AG09309 (cell line): ENCODE measurements around the gene GNB1.

Experiments used
- DNase-seq: peaks from one replicate; pipeline ENCODE4 v3.0.0-alpha.2; 2010; ENCODE audit warnings: low read depth
- H3K4me3 ChIP-seq: 2 replicates; pipeline ENCODE4 v1.5.1; 2011; ENCODE audit warnings: mild to moderate bottlenecking, low read depth, low read length, moderate library complexity; ENCODE audit not compliant: control insufficient read depth
- TF ChIP-seq, protein P1 (sequence below): IDR thresholded peaks from 2 replicates; pipeline ENCODE4 v1.5.1; 2011; ENCODE audit warnings: mild to moderate bottlenecking, low read depth, low read length, inconsistent platforms; ENCODE audit not compliant: insufficient read depth, control insufficient read depth; ENCODE audit errors: missing control alignments

The GNB1 gene

DNA sequence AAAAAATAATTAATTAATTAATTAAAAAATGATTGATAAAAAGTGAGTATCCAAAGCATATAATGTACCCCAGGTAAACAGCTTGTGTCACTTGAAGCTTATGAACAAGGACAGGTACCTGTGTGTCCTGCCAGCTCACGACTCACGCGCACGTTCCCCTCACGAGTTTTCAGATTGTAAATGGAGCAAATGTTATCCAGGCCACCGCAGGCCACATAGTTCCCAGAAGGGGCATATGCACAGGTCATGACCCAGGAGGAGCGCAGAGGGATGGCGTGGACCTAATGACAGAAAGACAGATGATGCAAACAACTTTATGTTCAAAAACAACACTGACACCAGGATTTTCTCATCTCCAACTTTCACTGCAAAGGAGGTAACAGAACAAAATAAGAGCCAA, 86.6 kb downstream of the GNB1 start:
- DNase-seq = no peak
- TF ChIP-seq, protein P1, sequence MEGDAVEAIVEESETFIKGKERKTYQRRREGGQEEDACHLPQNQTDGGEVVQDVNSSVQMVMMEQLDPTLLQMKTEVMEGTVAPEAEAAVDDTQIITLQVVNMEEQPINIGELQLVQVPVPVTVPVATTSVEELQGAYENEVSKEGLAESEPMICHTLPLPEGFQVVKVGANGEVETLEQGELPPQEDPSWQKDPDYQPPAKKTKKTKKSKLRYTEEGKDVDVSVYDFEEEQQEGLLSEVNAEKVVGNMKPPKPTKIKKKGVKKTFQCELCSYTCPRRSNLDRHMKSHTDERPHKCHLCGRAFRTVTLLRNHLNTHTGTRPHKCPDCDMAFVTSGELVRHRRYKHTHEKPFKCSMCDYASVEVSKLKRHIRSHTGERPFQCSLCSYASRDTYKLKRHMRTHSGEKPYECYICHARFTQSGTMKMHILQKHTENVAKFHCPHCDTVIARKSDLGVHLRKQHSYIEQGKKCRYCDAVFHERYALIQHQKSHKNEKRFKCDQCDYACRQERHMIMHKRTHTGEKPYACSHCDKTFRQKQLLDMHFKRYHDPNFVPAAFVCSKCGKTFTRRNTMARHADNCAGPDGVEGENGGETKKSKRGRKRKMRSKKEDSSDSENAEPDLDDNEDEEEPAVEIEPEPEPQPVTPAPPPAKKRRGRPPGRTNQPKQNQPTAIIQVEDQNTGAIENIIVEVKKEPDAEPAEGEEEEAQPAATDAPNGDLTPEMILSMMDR = no peak

GRCh38 chr1:1802871-1803270, 88.0 kb downstream of the GNB1 start:
- no peak overlapping the region for H3K4me3 ChIP-seq
- TF ChIP-seq, protein P1 = no peak
- no peak for DNase-seq

More for the DNA sequence above, 86.6 kb downstream of the GNB1 start:
- H3K4me3 ChIP-seq = no peak overlapping the region

DNA sequence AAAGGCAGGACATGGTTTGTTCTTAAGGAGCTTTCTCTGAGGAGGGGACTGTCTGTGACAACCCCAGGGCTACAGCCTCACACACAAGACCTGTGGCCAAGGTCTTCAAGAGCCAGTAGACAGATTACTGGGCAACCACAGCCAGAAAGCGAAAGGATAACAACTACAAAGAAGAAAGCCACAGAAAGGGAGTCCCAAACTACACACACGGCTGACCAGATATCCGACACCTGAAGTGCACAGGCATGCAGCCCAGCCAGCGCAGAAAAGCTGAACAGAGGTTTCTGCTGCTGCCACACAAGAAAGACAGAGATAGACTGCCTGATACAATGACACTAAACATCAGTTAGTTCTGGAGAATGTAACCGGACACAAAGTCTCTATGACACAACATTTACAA, 91.2 kb downstream of the GNB1 start:
- DNase-seq = no peak
- TF ChIP-seq, protein P1 = no peak
- H3K4me3 ChIP-seq = no peak overlapping the region

DNA sequence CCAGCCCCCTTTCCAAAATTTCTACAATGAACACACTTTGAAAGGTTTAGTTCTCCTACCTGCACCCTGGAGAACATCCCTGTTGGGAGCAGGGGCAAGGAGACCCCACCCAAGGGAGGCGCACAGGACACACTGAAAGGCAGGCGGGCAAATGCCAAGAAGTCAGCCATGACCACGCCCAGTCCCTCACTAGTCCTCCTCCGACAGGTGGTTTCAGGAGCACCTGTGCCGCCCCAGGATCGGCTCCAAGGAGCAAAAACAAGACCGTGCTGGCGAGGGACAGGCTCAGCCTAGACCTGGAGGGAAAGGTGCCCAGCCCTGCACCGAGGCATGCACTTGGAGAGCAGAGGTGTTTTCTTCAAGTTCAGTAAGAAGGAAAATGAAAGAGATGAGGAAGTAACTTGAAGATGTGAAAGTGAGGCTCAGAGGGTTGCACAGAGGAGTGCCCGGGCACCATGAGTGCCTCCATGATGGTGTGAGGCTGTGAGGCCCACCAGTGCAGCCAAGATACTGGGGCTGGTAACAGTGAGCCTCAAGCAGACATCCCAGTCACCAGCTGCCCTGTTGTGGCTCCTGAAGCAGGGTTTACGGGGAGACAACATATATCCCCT, 93.1 kb downstream of the GNB1 start:
- no peak overlapping the region for H3K4me3 ChIP-seq
- no peak for DNase-seq
- TF ChIP-seq, protein P1 = no peak

DNA sequence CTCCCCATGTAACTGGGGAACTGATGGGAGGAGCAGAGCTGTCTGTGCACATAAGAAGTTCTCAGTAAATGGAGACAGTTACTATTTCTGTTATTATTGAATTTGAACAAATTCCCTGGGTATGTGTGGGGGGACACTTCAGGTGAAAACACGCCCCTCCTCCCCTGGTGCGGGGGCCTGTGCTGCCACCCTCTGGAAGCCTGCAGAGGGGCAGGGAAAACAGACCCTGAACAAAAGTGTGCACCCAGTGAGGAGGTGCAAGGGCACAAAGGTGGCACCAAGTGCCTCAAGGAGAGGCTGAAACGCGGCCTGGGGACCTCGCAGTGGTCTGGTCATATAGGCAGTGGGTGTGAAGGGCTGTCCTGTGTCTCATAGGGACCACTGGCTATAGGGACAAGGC, 94.4 kb downstream of the GNB1 start:
- H3K4me3 ChIP-seq = no peak overlapping the region
- TF ChIP-seq, protein P1 = peak; percentile 29
- no peak for DNase-seq

DNA sequence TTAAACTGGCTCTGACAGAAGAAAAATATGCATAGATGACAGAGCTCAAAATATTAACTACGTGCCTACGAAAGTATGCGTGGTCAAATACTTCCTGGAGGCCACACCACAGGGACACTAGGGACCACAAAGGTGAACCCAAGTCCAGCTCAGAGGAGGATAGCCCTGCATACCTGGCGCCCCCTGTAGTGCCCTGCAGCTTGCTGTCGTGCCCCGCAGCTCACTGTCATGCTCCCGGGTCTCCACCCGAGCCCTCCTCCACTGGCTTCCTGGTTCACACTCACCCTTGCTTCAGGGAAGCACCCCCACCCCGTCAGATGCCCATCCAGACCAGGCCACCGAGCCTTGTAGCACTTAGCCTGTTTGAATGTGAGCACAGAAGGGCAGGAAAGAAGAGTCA, 95.9 kb downstream of the GNB1 start:
- TF ChIP-seq, protein P1 = no peak
- H3K4me3 ChIP-seq = no peak overlapping the region
- no peak for DNase-seq
